Effector memory CD4-positive, alpha-beta T cell (primary cell): ENCODE results near the gene RMND5B.

Experiments used
- DNase-seq, 3 donors: peaks; one replicate each; pipeline ENCODE4 v3.0.0-alpha.2; 2020
- H3K27ac ChIP-seq: 2 replicates; pipeline ENCODE4 v1.7.0; 2013; ENCODE audit warnings: mild to moderate bottlenecking, low read length, moderate library complexity; ENCODE audit not compliant: insufficient read depth, poor library complexity, severe bottlenecking
- H3K27me3 ChIP-seq: replicated peaks from 2 replicates; pipeline ENCODE4 v1.7.0; 2013; ENCODE audit warnings: mild to moderate bottlenecking, low read length; ENCODE audit not compliant: insufficient read depth, control insufficient read depth, poor library complexity, severe bottlenecking
- H3K36me3 ChIP-seq: 2 replicates; pipeline ENCODE4 v1.7.0; 2013; ENCODE audit warnings: mild to moderate bottlenecking, low read length, moderate library complexity; ENCODE audit not compliant: control insufficient read depth, insufficient read depth
- H3K4me1 ChIP-seq: 2 replicates; pipeline ENCODE4 v1.7.0; 2013; ENCODE audit warnings: low read length, mild to moderate bottlenecking; ENCODE audit not compliant: control insufficient read depth, insufficient read depth, poor library complexity, severe bottlenecking
- H3K4me3 ChIP-seq: 2 replicates; pipeline ENCODE4 v1.7.0; 2013; ENCODE audit warnings: low read length, low read depth, mild to moderate bottlenecking; ENCODE audit not compliant: insufficient read depth, poor library complexity, severe bottlenecking
- H3K9me3 ChIP-seq: 2 replicates; pipeline ENCODE4 v1.7.0; 2013; ENCODE audit warnings: mild to moderate bottlenecking, low read length, moderate library complexity; ENCODE audit not compliant: control insufficient read depth

Gene RMND5B

DNA sequence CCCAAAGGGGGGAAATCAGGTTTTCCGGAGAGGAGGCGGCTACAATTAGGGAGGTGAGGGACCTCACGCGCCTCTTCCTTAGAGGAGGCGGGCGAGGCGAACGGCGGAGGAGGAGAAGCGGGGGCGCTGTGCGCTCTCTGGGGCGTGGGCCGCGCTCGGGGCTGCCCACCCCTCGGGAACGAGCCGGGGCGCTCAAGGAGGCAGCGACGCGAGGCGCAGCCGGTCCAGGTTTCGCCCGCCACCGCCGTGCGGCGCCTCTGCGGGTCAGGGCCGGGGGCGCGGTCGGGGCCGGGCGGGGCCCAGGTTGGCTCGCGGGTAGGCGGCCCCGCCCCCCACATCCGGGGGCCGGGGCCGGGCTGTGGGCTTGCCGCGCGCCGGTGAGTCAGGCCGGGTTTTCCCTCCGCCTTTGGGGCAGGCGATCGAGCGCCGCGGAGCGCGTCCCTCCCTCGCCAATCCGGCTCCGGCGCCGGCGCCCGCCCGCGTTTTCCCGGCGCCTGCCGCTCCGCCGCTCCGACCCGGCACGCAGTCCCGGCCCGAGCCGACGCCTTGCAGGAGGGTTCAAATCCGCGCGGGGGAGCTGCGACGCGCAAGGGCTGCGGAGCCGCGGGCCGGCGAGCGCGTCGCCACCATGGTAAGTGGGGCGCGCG lies 17.6 kb upstream of the RMND5B start, which contains the start of gene N4BP3:
Gene N4BP3, plus strand, starts transcription at position 392 of the 647 bp plus-strand sequence. CDS start 6,052 bp downstream, outside the sequence.
- peak within 1 kb of the TSS; percentile 42 for H3K27ac ChIP-seq
- peak; percentile 73 to 81 (median 74) for DNase-seq
- H3K27me3 ChIP-seq = no peaks in the 10 kb centered on the region
- H3K36me3 ChIP-seq = no peaks in the 10 kb centered on the region
- no peaks in the 10 kb centered on the region for H3K9me3 ChIP-seq
- peak within 1 kb of the TSS; percentile 76 for H3K4me3 ChIP-seq
- peaks cover 37% of the 10 kb centered on the region for H3K4me1 ChIP-seq

DNA sequence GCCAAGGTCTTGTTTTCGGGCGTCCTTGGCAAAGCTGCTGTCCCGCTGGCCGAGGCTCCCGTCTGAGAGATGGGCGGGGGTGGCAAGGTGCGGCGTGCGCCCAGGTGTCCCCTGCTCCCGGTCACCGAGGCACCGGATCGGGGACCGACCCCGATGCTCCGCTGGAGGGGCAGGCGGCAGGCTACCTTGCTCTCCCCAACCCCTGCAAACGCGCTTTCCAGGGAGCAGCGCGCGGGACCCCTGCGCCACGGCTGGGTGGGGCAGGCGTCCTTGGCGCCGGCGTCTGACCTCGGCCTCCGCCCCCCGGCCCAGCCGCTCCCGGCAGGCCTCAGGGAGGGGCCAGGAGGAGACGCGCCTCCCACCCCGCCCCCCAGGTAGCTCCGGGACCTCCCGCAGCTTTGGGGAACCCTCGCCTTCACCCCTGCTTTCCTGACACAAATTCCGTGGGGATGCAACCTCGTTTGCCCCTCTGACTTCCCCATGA lies 16.9 kb upstream of the RMND5B start:
- H3K4me1 ChIP-seq = peaks cover 37% of the 10 kb centered on the region
- no peak for DNase-seq
- peak overlapping the region; percentile 42 for H3K27ac ChIP-seq
- no peaks in the 10 kb centered on the region for H3K9me3 ChIP-seq
- no peaks in the 10 kb centered on the region for H3K36me3 ChIP-seq
- H3K4me3 ChIP-seq = peak overlapping the region; percentile 76
- no peaks in the 10 kb centered on the region for H3K27me3 ChIP-seq

DNA sequence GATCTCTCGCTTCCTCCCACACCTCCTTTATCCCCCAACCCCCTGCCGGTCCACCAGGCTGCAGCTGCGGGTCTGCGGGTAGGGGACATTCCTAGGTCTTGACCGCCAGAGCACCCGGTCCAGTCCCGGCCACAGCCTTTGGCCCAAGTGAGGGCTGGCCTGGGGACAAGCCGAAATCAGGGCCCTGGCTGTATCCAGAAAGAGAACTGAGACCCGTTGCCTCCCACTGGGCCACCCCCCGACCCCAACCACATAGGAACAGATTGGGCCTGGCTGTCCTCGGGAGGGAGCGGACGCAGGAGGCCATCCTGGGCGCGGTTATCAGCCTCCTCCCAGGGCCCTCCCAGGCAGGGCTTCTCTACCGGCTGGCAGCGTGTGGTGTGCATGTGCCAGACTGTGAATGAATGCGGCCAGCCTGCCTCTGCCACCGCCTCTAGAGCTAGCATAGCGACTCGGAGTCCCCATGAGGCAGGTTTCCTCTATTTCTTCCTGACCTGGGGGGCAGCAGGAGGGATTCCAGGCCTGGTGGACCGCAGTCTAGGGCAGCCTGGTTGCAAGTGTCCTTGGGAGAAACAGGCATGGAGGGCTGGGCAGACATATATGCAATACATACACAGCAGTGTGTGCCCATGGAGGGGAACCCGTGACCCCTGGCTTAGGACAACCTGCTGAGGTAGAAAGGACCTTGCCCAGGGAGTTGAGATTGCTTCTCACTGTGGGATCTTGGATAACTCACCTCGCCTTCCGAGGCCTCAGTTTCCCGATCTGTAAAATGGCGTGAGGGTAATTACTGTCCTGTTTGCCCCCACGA lies 16.3 kb upstream of the RMND5B start:
- H3K4me3 ChIP-seq = peak overlapping the region; percentile 76
- DNase-seq = peak in 2 of 3 donors; percentile 18 to 53
- H3K27me3 ChIP-seq = no peaks in the 10 kb centered on the region
- no peaks in the 10 kb centered on the region for H3K36me3 ChIP-seq
- no peaks in the 10 kb centered on the region for H3K9me3 ChIP-seq
- H3K27ac ChIP-seq = peak overlapping the region; percentile 43
- peaks cover 37% of the 10 kb centered on the region for H3K4me1 ChIP-seq

DNA sequence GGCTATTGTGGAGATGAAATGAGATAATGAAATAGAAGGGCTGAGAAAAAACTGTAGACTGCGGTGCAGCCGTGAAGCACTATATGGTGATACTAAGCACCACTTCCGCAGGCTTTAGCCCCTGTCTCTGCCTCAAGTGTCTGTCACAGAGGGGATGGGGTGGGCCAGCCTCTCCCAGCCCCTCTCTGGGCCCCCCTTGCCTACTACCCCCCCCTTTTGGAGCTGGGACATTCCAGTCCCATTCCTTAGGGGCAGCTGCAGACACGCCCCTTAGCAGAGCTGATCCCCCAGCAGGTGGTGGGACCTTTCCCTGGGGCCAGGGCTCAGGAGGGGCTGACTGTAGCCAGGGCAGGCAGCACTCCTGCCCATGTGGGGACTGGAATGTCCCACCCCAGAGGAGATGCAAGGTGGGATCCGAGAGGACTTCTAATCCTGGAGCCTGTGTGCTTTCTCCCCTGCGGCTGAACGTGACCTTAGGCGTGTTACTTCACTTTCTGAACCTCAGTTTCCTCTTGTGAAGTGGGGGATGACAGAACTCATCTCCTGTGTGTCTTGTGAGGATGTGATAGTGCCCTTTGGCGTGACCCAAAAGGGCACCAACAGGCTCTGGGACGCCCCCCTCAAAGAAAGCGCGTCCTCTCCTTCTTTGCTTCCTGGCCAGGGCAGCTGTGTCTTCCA lies 15.5 kb upstream of the RMND5B start:
- Histone ChIP-seq H3K4me1 (peaks cover 37% of the 10 kb centered on the region), H3K4me3 (no peak overlapping the region), H3K27ac (no peak overlapping the region), H3K9me3 (no peaks in the 10 kb centered on the region), H3K36me3 (no peaks in the 10 kb centered on the region), H3K27me3 (no peaks in the 10 kb centered on the region)
- DNase-seq = no peak

DNA sequence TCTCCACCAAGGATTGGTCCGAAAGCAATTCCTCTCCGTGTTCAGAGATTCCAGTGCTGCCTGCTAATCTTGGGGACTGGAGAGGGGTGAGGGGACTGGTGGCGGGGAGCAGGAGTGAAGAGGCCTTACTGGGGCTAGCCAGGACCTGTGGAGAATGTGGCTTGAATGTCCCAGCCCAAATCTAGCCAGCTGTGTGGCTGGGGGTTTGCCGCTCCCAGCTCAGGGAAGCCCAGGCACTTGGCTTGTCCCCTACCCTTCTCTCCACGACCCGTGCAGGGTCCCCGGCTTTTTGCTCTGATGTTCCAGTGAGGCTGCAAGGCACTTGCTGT lies 15.0 kb upstream of the RMND5B start:
- DNase-seq = no peak
- peak overlapping the region; percentile 7 for H3K27ac ChIP-seq
- peaks cover 41% of the 10 kb centered on the region for H3K4me1 ChIP-seq
- no peaks in the 10 kb centered on the region for H3K27me3 ChIP-seq
- no peaks in the 10 kb centered on the region for H3K9me3 ChIP-seq
- H3K36me3 ChIP-seq = no peaks in the 10 kb centered on the region
- no peak overlapping the region for H3K4me3 ChIP-seq

DNA sequence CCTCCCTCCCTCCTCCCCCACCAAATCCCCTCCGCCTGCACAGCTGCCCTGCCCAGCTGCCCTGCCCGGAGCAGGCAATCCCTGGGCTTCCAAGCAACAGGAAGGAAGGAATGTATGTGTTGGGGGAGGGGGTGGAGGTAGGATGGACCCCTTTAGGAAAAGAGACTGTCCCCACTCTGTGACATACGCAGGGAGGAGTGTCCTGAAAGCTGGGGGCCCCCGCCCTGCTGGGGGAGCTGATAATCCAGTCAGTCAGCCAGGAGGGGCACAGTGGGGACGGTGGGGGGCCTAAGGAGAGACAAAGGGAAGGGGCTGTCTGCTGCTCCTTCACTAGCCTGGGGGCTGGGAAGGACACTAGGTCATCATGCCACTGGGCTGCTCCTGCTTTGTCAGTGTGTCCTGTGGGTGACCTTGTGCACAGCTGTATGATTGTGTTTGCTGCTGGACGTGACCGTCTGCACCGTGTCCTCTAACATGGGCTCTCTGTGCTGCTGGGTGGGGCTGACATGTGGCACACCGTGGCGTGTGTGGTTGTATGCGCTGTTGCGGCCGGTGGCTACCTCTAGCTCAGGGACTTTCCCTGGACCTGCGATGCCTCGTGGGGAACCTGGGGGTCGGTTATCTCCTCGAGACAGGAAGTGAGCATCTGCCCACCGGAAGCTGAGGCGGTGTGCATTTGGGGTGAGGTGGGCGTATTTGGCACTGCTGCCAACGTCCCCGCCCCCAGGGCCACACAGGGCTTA lies 14.5 kb upstream of the RMND5B start:
- Histone ChIP-seq H3K27me3 (no peaks in the 10 kb centered on the region), H3K4me3 (no peak overlapping the region), H3K36me3 (no peaks in the 10 kb centered on the region), H3K4me1 (peaks cover 46% of the 10 kb centered on the region), H3K9me3 (no peaks in the 10 kb centered on the region), H3K27ac (peak overlapping the region; percentile 7)
- DNase-seq = peak; percentile 73 to 88 (median 75)

DNA sequence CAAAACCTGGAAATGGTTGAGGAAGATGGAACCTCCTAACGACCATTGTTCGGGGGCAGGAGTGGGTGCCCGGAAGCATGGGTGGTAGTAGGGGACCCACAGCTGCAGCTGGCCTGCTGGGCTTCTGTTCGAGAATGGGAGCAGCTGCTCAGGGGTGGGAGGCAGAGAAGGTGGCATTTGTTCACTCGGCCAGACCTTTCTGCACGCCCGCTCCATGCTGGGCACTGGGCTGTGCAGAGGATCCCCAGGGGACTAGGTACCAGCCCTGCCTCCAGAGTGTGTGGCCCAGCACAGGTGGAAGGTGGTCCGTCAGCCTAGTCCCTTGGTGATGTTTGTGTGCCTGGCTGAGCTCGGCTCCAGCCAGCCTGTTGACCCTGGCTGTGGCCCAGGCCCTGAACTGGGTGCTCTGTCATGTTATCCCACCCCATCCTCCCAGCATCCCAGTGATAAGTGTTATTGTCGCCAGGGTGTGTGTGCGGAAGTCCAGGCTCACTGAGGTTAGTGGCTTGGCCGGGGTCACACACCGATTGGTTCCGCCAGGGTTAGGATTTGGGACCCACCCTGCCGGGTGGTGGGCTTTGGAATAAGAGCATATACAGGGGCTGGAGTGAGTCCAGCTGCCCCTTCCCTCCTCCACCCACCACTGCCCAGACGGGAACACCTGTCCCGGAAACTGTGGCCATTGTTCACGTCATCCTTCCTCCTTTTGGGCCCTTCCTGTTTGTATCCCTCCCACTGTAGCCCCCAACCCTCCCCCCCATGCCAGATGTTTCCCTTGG lies 12.7 kb upstream of the RMND5B start:
- no peaks in the 10 kb centered on the region for H3K36me3 ChIP-seq
- H3K9me3 ChIP-seq = no peaks in the 10 kb centered on the region
- no peak overlapping the region for H3K4me3 ChIP-seq
- H3K4me1 ChIP-seq = peaks cover 49% of the 10 kb centered on the region
- H3K27ac ChIP-seq = no peak overlapping the region
- no peak for DNase-seq
- no peaks in the 10 kb centered on the region for H3K27me3 ChIP-seq

DNA sequence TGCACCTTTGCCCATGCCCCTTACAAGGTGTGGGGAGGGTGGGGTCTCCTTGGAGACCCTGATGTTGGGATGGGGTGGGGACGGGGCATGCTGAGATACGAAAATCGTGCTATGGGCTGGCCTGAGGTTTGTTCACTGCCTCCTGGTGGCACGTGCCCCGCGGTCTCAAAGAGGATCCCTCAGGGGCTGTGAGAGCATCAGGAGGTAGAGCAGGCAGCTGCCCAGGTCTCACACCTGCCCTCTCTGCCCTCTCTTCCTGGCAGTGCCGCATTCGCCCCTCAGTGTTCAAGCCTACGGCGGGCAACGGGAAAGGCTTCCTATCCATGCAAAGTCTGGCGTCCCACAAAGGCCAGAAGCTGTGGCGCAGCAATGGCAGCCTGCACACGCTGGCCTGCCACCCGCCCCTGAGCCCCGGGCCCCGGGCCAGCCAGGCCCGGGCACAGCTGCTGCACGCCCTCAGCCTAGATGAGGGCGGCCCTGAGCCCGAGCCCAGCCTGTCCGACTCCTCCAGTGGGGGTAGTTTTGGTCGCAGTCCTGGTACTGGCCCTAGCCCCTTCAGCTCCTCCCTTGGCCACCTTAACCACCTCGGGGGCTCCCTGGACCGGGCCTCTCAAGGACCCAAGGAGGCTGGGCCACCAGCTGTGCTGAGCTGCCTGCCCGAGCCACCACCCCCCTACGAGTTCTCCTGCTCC lies 10.8 kb upstream of the RMND5B start:
- no peaks in the 10 kb centered on the region for H3K27me3 ChIP-seq
- H3K9me3 ChIP-seq = no peaks in the 10 kb centered on the region
- no peak overlapping the region for H3K27ac ChIP-seq
- no peak overlapping the region for H3K4me3 ChIP-seq
- DNase-seq = no peak
- peaks cover 36% of the 10 kb centered on the region for H3K4me1 ChIP-seq
- no peaks in the 10 kb centered on the region for H3K36me3 ChIP-seq
